Panc1 (cell line): ENCODE data around the gene ANG. TPM values are rescaled to one million over a fixed set of nuclear protein-coding genes. Genes with fewer than 3 reads are reported as not detected.

ENCODE experiments used
- ATAC-seq: fragments of 200-7000 bp; cut with Tn5 transposase; 2 replicates; pipeline ENCODE4 v1.9.1; 2020; ENCODE audit warnings: mild to moderate bottlenecking, moderate library complexity
- BruUV-seq: library from RNA; stranded (reverse); fragments of 400-500 nt; replicated peaks from 2 replicates; lab custom pipeline; 2021; lab: Mats Ljungman, UMichigan
- CTCF ChIA-PET: fragments of 300-600 bp; sonication (Branson Sonifier 250); formaldehyde crosslinking; loops from one replicate; lab custom pipeline; 2022; ENCODE audit warnings: antibody characterized with exemption; lab: Charles Lee
- POLR2A ChIA-PET: fragments of 300-600 bp; sonication (Branson Sonifier 250); formaldehyde crosslinking; loops from one replicate; lab custom pipeline; 2022; ENCODE audit warnings: antibody characterized with exemption; lab: Charles Lee
- DNase-seq: peaks from one replicate; pipeline ENCODE4 v3.0.0-alpha.2; 2010; ENCODE audit warnings: low read depth, low spot score
- H3K27ac ChIP-seq: 2 replicates; pipeline ENCODE4 v1.5.1; 2011; ENCODE audit warnings: mild to moderate bottlenecking, low read length, inconsistent platforms
- H3K27me3 ChIP-seq: fragments of 200-500 bp; sonication (Bioruptor generic); 2 replicates; pipeline ENCODE4 v1.6.0; 2014; ENCODE audit warnings: low read length, inconsistent platforms; ENCODE audit not compliant: control insufficient read depth, insufficient read depth
- H3K36me3 ChIP-seq: fragments of 200-500 bp; sonication (Bioruptor generic); 2 replicates; pipeline ENCODE4 v1.5.1; 2014; ENCODE audit warnings: inconsistent platforms, mild to moderate bottlenecking, low read length, moderate library complexity; ENCODE audit not compliant: control insufficient read depth, insufficient read depth
- H3K4me1 ChIP-seq: 2 replicates; pipeline ENCODE4 v1.5.1; 2011; ENCODE audit warnings: inconsistent platforms, mild to moderate bottlenecking, low read length, moderate library complexity; ENCODE audit not compliant: control insufficient read depth, insufficient read depth
- H3K4me3 ChIP-seq, 2 experiments: 2 replicates each; pipeline ENCODE4 v1.5.1; 2011 to 2012; ENCODE audit warnings: low read depth in 2 of 2, low read length in 2 of 2, mild to moderate bottlenecking in 2 of 2, inconsistent platforms in 1 of 2, moderate library complexity in 1 of 2
- H3K9me3 ChIP-seq: fragments of 200-500 bp; sonication (Bioruptor generic); 2 replicates; pipeline ENCODE4 v1.5.1; 2014; ENCODE audit warnings: low read depth, mild to moderate bottlenecking, inconsistent platforms, low read length, moderate library complexity; ENCODE audit not compliant: control insufficient read depth, insufficient read depth
- CTCF ChIP-seq: fragments of 450-650 bp; IDR thresholded peaks from 2 replicates; pipeline ENCODE4 v1.5.1; 2017; ENCODE audit warnings: mild to moderate bottlenecking
- POLR2AphosphoS5 ChIP-seq: IDR thresholded peaks from 2 replicates; pipeline ENCODE4 v1.6.1; 2012; ENCODE audit warnings: mild to moderate bottlenecking, low read depth, low read length, moderate library complexity
- REST ChIP-seq, 2 experiments: IDR thresholded peaks; 2 replicates each; pipeline ENCODE4 v1.6.1; 2011 to 2012; ENCODE audit warnings: low read depth in 2 of 2, control low read depth in 1 of 2, low read length in 1 of 2, mild to moderate bottlenecking in 1 of 2, moderate library complexity in 1 of 2; ENCODE audit not compliant: insufficient read depth in 1 of 2
- SIN3A ChIP-seq: IDR thresholded peaks from 2 replicates; pipeline ENCODE4 v1.6.1; 2012; ENCODE audit warnings: low read depth, mild to moderate bottlenecking, low read length, moderate library complexity, borderline replicate concordance; ENCODE audit not compliant: insufficient read depth
- TCF7L2 ChIP-seq: IDR thresholded peaks from 2 replicates; pipeline ENCODE4 v1.6.1; 2011; ENCODE audit warnings: mild to moderate bottlenecking, low read depth, low read length, inconsistent platforms
- in situ Hi-C: cut with HindIII; loops from 2 replicates; pipeline ENCODE4 v1.10.0; 2016; ENCODE audit warnings: low sequenced_read_pairs, low pct_unique_long_range_greater_than_20kb
- intact Hi-C: fragments of 100-400 bp; cut with micrococcal nuclease; formaldehyde crosslinking; loops from one replicate; pipeline ENCODE4 v1.10.0; 2022; ENCODE audit not compliant: unreplicated experiment
- total RNA-seq: library from RNA; stranded (reverse); gene quantifications from one replicate; pipeline ENCODE4 v1.2.1, GENCODE V29; 2021; ENCODE audit not compliant: unreplicated experiment

ANG gene
- total RNA-seq, 1 experiment from 2014 or later, result 1.9 TPM

- no peak for ATAC-seq
- no TSS peak for BruUV-seq
- Histone ChIP-seq H3K27ac (no peak overlapping the region), H3K4me3 (no peak overlapping the region), H3K36me3 (no peaks in the 10 kb centered on the region), H3K27me3 (no peaks in the 10 kb centered on the region), H3K4me1 (peaks cover 6% of the 10 kb centered on the region), H3K9me3 (no peaks in the 10 kb centered on the region)
- POLR2A ChIA-PET, result no interaction called here
- TF ChIP-seq SIN3A (no peak), TCF7L2 (no peak), REST (IDR thresholded peaks at IDR 0.05; ENCODE audit: insufficient read depth in 1 of 2, low read depth in 2 of 2, low read length in 1 of 2) (no peak), CTCF (no peak), POLR2AphosphoS5 (no peak)
- in situ Hi-C loops (no loop called here), intact Hi-C loops (no loop called here)
- CTCF ChIA-PET, result interaction anchor here (0.6 kb wide), 1 partner anchor 25 kb away, joined by 3 read pairs; no protein-coding TSS in a partner anchor
- no peak for DNase-seq
Observed at GRCh38 chr14:20687362-20688166, 1.0 kb upstream of the ANG start.

GRCh38 chr14:20690848-20691640 is 2.5 kb downstream of the ANG start:
- ChIA-PET POLR2A (no interaction called here), CTCF (interaction anchor here (1.0 to 1.3 kb wide), 4 partner anchors 34 to 358 kb away, joined by 3 to 4 read pairs (median 4); partner anchors contain the start of gene CCNB1IP1)
- no peak overlapping the region for H3K27ac ChIP-seq
- DNase-seq (peak; percentile 60), ATAC-seq (peak; percentile 90)
- H3K4me1 ChIP-seq, result peaks cover 3% of the 10 kb centered on the region; the same call in 1 of the 2 replicates
- intact Hi-C loops (loop anchor here (5.0 kb wide), 1 partner anchor 34 kb away; no protein-coding TSS in a partner anchor), in situ Hi-C loops (no loop called here)
- BruUV-seq, result no TSS peak
- no peak for TF ChIP-seq POLR2AphosphoS5
- TF ChIP-seq CTCF, result peak; percentile 77
- no peak for TF ChIP-seq SIN3A
- no peak for TF ChIP-seq TCF7L2
- no peaks in the 10 kb centered on the region for H3K36me3 ChIP-seq
- H3K9me3 ChIP-seq, result no peaks in the 10 kb centered on the region
- H3K4me3 ChIP-seq, result no peak overlapping the region
- no peaks in the 10 kb centered on the region for H3K27me3 ChIP-seq
